ENCODE data around the gene COPZ2. TPM values are rescaled to one million over a fixed set of nuclear protein-coding genes. Genes with fewer than 3 reads are reported as not detected.
"Not testable (repeated sequence)": the region's sequence is repeated elsewhere in the genome, so short reads cannot be mapped to it uniquely, and the experiment has no call there.

COPZ2 gene
- total RNA-seq, 4 donors from 2014 or later: 58.1 to 73.9 (median 64.1) TPM

- peaks cover 0 to 9% (median 8%) of the 10 kb centered on the region in 4 donors for H3K4me1 ChIP-seq
- intact Hi-C loops (cut with DNase I): no loop called here
- TF ChIP-seq CTCF (IDR thresholded peaks at IDR 0.05): no peak
- no peak for TF ChIP-seq POLR2AphosphoS5 (IDR thresholded peaks at IDR 0.05)
- no peak for TF ChIP-seq POLR2A (IDR thresholded peaks at IDR 0.05; ENCODE audit: low read depth)
- no peak for TF ChIP-seq EP300 (IDR thresholded peaks at IDR 0.05)
- H3K9me3 ChIP-seq: no peaks in the 10 kb centered on the region
- no peak for DNase-seq (ENCODE audit: extremely low spot score)
- H3K27me3 ChIP-seq: peaks cover 0 to 28% (median 0%) of the 10 kb centered on the region in 4 donors
- no peaks in the 10 kb centered on the region for H3K36me3 ChIP-seq
- 75% methylated on average over 4 of the region's 4 CpGs for WGBS
- no peak overlapping the region for H3K4me3 ChIP-seq
- H3K27ac ChIP-seq (replicated peaks in 1 of 4): no peak overlapping the region
These were observed 45.4 kb downstream of the COPZ2 start for GRCh38 chr17:47992216-47992615.

GRCh38 chr17:47990962-47991731, 46.5 kb downstream of the COPZ2 start:
- no peak for TF ChIP-seq CTCF (IDR thresholded peaks at IDR 0.05)
- TF ChIP-seq POLR2AphosphoS5 (IDR thresholded peaks at IDR 0.05): no peak
- no peak for TF ChIP-seq POLR2A (IDR thresholded peaks at IDR 0.05; ENCODE audit: low read depth)
- TF ChIP-seq EP300 (IDR thresholded peaks at IDR 0.05): no peak
- H3K9me3 ChIP-seq: no peaks in the 10 kb centered on the region
- 47% methylated on average over 6 of the region's 14 CpGs for WGBS
- H3K27ac ChIP-seq (replicated peaks in 1 of 4): no peak overlapping the region
- H3K4me1 ChIP-seq: peaks cover 0 to 13% (median 12%) of the 10 kb centered on the region in 4 donors
- H3K36me3 ChIP-seq: no peaks in the 10 kb centered on the region
- no peak overlapping the region for H3K4me3 ChIP-seq
- DNase-seq (ENCODE audit: extremely low spot score): no peak
- intact Hi-C loops (cut with DNase I): no loop called here
- H3K27me3 ChIP-seq: peaks cover 0 to 17% (median 0%) of the 10 kb centered on the region in 4 donors

GRCh38 chr17:47989700-47990099, 47.9 kb downstream of the COPZ2 start:
- Histone ChIP-seq H3K4me3 (no peak overlapping the region), H3K4me1 (peaks cover 0 to 13% (median 12%) of the 10 kb centered on the region in 4 donors), H3K36me3 (no peaks in the 10 kb centered on the region), H3K27ac (replicated peaks in 1 of 4) (no peak overlapping the region), H3K27me3 (peaks cover 0 to 2% (median 0%) of the 10 kb centered on the region in 4 donors), H3K9me3 (no peaks in the 10 kb centered on the region)
- no peak for TF ChIP-seq POLR2AphosphoS5 (IDR thresholded peaks at IDR 0.05)
- no peak for TF ChIP-seq POLR2A (IDR thresholded peaks at IDR 0.05; ENCODE audit: low read depth)
- TF ChIP-seq CTCF (IDR thresholded peaks at IDR 0.05): no peak
- TF ChIP-seq EP300 (IDR thresholded peaks at IDR 0.05): no peak
- DNase-seq (ENCODE audit: extremely low spot score): no peak
- intact Hi-C loops (cut with DNase I): no loop called here
- WGBS: 100% methylated on average over 1 of the region's 1 CpG

- Histone ChIP-seq H3K27me3 (no peaks in the 10 kb centered on the region), H3K36me3 (peaks cover 0 to 1% (median 0%) of the 10 kb centered on the region in 4 donors), H3K4me3 (no peak overlapping the region), H3K4me1 (peaks cover 0 to 13% (median 12%) of the 10 kb centered on the region in 4 donors), H3K9me3 (no peaks in the 10 kb centered on the region), H3K27ac (replicated peaks in 1 of 4) (no peak overlapping the region)
- no peak for DNase-seq (ENCODE audit: extremely low spot score)
- intact Hi-C loops (cut with DNase I): no loop called here
- 83% methylated on average over 10 of the region's 10 CpGs for WGBS
- TF ChIP-seq CTCF (IDR thresholded peaks at IDR 0.05) (no peak), POLR2A (IDR thresholded peaks at IDR 0.05; ENCODE audit: low read depth) (no peak), POLR2AphosphoS5 (IDR thresholded peaks at IDR 0.05) (no peak), EP300 (IDR thresholded peaks at IDR 0.05) (no peak)
These were observed 48.4 kb downstream of the COPZ2 start for GRCh38 chr17:47989159-47989558.

GRCh38 chr17:47988445-47988844, 49.2 kb downstream of the COPZ2 start:
- H3K4me1 ChIP-seq: peaks cover 0 to 13% (median 12%) of the 10 kb centered on the region in 4 donors
- H3K27me3 ChIP-seq; DNase-seq (ENCODE audit: extremely low spot score); intact Hi-C loops (cut with DNase I); H3K27ac ChIP-seq (replicated peaks in 1 of 4); H3K9me3 ChIP-seq; H3K36me3 ChIP-seq; H3K4me3 ChIP-seq: not testable (repeated sequence)
- 96% methylated on average over 1 of the region's 1 CpG for WGBS
